ENCODE results near the gene BBS1. TPM values are rescaled to one million over a fixed set of nuclear protein-coding genes. Genes with fewer than 3 reads are reported as not detected.
"Not testable (repeated sequence)": the region's sequence is repeated elsewhere in the genome, so short reads cannot be mapped to it uniquely, and the experiment has no call there.

The BBS1 gene
- total and polyA plus RNA-seq, 7 experiments from 2014 or later: 9.6 to 38.2 (median 22.7) TPM

DNA sequence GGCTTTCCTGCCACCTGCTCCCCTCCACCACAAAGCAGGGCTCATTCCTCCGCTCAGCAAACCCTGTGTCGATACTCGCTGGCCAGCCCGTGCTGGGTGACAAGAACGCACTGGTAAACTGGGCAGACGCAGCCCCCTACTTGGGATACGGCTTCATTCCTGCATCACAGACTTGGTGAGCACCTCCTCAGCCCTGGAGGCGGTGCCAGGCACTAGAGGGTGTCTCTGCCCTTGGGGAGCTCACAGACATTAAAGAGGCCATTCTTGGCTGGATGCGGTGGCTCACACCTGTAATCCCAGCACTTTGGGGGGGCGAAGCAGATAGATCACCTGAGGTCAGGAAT is 29.4 kb downstream of the BBS1 start:
- Mint-ChIP-seq H3K9me3 (peaks cover 0 to 1% (median 0%) of the 10 kb centered on the region in 11 donors), H3K4me1 (peaks cover 10 to 39% (median 32%) of the 10 kb centered on the region in 7 donors), H3K27me3 (no peaks in the 10 kb centered on the region), H3K36me3 (peaks cover 8 to 32% (median 15%) of the 10 kb centered on the region in 5 donors), H3K4me3 (no peak overlapping the region), H3K27ac (no peak overlapping the region)
- no peaks in the 10 kb centered on the region for H3K9me3 ChIP-seq (ENCODE audit: control insufficient read depth in 2 of 3, low read length in 3 of 3)
- ATAC-seq (no peak), DNase-seq (no peak)
- H3K36me3 ChIP-seq (ENCODE audit: control insufficient read depth in 2 of 3, insufficient read depth in 3 of 3, low read length in 3 of 3): peaks cover 0 to 53% (median 12%) of the 10 kb centered on the region in 3 experiments
- peaks cover 14 to 15% of the 10 kb centered on the region in 2 donors for H3K4me1 ChIP-seq (ENCODE audit: control insufficient read depth in 2 of 2, insufficient read depth in 2 of 2, low read length in 2 of 2)
- no peaks in the 10 kb centered on the region for H3K27me3 ChIP-seq (ENCODE audit: control insufficient read depth in 2 of 2, insufficient read depth in 2 of 2, low read length in 2 of 2)
- H3K27ac ChIP-seq (ENCODE audit: low read depth, low read length): no peak overlapping the region
- intact Hi-C loops (cut with micrococcal nuclease): loop anchor here in 1 of 2 donors (5.0 kb wide), 1 partner anchor 73 kb away; the partner anchor contains the start of gene PELI3
- ChIA-PET POLR2A (no interaction called here), CTCF (no interaction called here)
- H3K4me3 ChIP-seq (ENCODE audit: low read length): no peak overlapping the region

DNA sequence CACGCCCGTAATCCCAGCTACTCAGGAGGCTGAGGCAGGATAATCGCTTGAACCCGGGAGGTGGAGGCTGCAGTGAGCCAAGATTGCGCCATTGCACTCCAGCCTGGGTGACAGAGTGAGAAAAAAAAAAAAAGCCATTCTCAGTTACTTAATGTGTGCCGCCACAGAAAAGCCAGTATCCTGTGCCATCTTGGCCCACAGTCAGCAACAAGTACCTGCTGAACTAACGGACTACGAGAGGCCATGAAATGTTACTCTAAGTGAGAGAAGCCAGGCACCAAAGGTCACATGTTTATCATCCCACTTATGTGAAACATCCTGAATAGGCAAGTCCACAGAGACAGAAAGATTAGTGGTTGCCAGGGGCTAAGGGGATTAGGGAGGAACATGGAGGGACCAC is 30.2 kb downstream of the BBS1 start:
- DNase-seq; H3K4me3 ChIP-seq (ENCODE audit: low read length); H3K9me3 ChIP-seq (ENCODE audit: control insufficient read depth in 2 of 3, low read length in 3 of 3); POLR2A ChIA-PET; H3K4me3 Mint-ChIP-seq; ATAC-seq; H3K27me3 Mint-ChIP-seq; H3K27me3 ChIP-seq (ENCODE audit: control insufficient read depth in 2 of 2, insufficient read depth in 2 of 2, low read length in 2 of 2); H3K27ac ChIP-seq (ENCODE audit: low read depth, low read length); H3K9me3 Mint-ChIP-seq: not testable (repeated sequence)
- peaks cover 4 to 28% (median 15%) of the 10 kb centered on the region in 5 donors for H3K36me3 Mint-ChIP-seq
- peaks cover 13 to 45% (median 36%) of the 10 kb centered on the region in 7 donors for H3K4me1 Mint-ChIP-seq
- Histone ChIP-seq H3K4me1 (ENCODE audit: control insufficient read depth in 2 of 2, insufficient read depth in 2 of 2, low read length in 2 of 2) (peaks cover 15 to 21% of the 10 kb centered on the region in 2 donors), H3K36me3 (ENCODE audit: control insufficient read depth in 2 of 3, insufficient read depth in 3 of 3, low read length in 3 of 3) (peaks cover 0 to 52% (median 12%) of the 10 kb centered on the region in 3 experiments)
- intact Hi-C loops (cut with micrococcal nuclease): loop anchor here in 1 of 2 donors (5.0 kb wide), 1 partner anchor 73 kb away; the partner anchor contains the start of gene PELI3
- CTCF ChIA-PET: interaction anchor here (0.6 kb wide), 1 partner anchor 740 kb away, joined by 3 read pairs; no protein-coding TSS in a partner anchor
- peak overlapping the region in 1 of 9 donors; percentile 46 for H3K27ac Mint-ChIP-seq

DNA sequence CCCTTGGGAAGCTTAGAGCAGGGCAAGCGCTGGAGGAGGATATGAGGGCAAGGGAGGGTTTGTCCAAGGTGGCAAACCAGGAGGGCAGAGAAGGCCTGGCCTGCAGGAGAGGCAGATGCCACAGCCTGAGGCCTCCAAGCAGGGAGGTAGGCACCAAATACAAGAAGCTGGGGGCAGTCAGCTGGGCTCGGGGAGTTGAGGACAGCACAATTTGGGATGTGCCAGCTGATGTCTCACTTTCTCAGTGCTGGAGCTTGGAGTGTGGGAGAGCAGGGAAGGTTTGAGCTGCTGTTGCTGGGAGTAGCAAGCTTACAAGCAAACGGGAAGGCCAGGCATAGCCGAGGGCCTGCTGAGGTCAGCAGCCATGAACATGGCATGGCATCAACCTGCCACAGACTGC is 31.5 kb downstream of the BBS1 start:
- peaks cover 19 to 21% of the 10 kb centered on the region in 2 donors for H3K4me1 ChIP-seq (ENCODE audit: control insufficient read depth in 2 of 2, insufficient read depth in 2 of 2, low read length in 2 of 2)
- H3K4me1 Mint-ChIP-seq: peaks cover 13 to 46% (median 33%) of the 10 kb centered on the region in 7 donors
- no peaks in the 10 kb centered on the region for H3K27me3 Mint-ChIP-seq
- H3K27ac ChIP-seq (ENCODE audit: low read depth, low read length): no peak overlapping the region
- H3K4me3 Mint-ChIP-seq: peak overlapping the region in 7 of 10 donors; percentile 0 to 86 (median 76)
- no peak for DNase-seq
- H3K36me3 Mint-ChIP-seq: peaks cover 0 to 23% (median 11%) of the 10 kb centered on the region in 5 donors
- ChIA-PET CTCF (interaction anchor here (0.7 kb wide), 1 partner anchor 38 kb away, joined by 4 read pairs; no protein-coding TSS in a partner anchor), POLR2A (no interaction called here)
- H3K36me3 ChIP-seq (ENCODE audit: control insufficient read depth in 2 of 3, insufficient read depth in 3 of 3, low read length in 3 of 3): peaks cover 0 to 47% (median 12%) of the 10 kb centered on the region in 3 experiments
- H3K9me3 Mint-ChIP-seq: peaks cover 0 to 1% (median 0%) of the 10 kb centered on the region in 11 donors
- no peak overlapping the region for H3K4me3 ChIP-seq (ENCODE audit: low read length)
- intact Hi-C loops (cut with micrococcal nuclease): loop anchor here in 1 of 2 donors (5.0 kb wide), 1 partner anchor 75 kb away; the partner anchor contains the start of gene PELI3
- no peak for ATAC-seq
- no peaks in the 10 kb centered on the region for H3K27me3 ChIP-seq (ENCODE audit: control insufficient read depth in 2 of 2, insufficient read depth in 2 of 2, low read length in 2 of 2)
- H3K27ac Mint-ChIP-seq: peak overlapping the region in 8 of 9 donors; percentile 30 to 90 (median 62)
- no peaks in the 10 kb centered on the region for H3K9me3 ChIP-seq (ENCODE audit: control insufficient read depth in 2 of 3, low read length in 3 of 3)

DNA sequence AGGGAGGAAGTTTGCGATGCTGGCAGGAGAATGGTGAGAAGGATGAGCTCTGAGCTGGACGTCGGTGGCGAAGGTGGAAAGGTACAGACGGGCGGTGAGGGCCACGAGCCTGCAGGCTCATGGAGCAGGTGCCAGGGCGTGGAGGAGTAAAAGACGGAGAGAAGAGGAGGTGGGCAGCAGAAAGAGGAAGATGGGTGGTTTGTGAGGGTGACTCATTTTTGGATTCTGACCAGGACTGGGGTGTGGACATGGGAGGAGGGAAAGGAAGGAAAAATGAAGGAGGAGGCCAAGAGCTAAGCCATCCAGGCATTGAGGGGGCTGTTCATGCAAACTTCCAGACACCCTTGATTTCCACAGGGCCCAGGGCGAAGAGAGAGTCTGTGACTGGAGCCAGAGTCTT is 31.9 kb downstream of the BBS1 start:
- intact Hi-C loops (cut with micrococcal nuclease): loop anchor here in 1 of 2 donors (5.0 kb wide), 1 partner anchor 75 kb away; the partner anchor contains the start of gene PELI3
- ATAC-seq (no peak), DNase-seq (no peak)
- H3K36me3 Mint-ChIP-seq: peaks cover 0 to 20% (median 11%) of the 10 kb centered on the region in 5 donors
- ChIA-PET POLR2A (interaction anchor here (0.9 to 1.6 kb wide), 2 partner anchors 76 to 136 kb away, joined by 3 to 6 read pairs; partner anchors contain the start of gene RBM4B), CTCF (interaction anchor here (0.6 to 0.7 kb wide), 2 partner anchors 37 to 230 kb away, joined by 4 to 5 read pairs; no protein-coding TSS in a partner anchor)
- no peaks in the 10 kb centered on the region for H3K27me3 Mint-ChIP-seq
- no peaks in the 10 kb centered on the region for H3K27me3 ChIP-seq (ENCODE audit: control insufficient read depth in 2 of 2, insufficient read depth in 2 of 2, low read length in 2 of 2)
- no peak overlapping the region for H3K27ac ChIP-seq (ENCODE audit: low read depth, low read length)
- peaks cover 0 to 1% (median 0%) of the 10 kb centered on the region in 11 donors for H3K9me3 Mint-ChIP-seq
- peaks cover 19 to 21% of the 10 kb centered on the region in 2 donors for H3K4me1 ChIP-seq (ENCODE audit: control insufficient read depth in 2 of 2, insufficient read depth in 2 of 2, low read length in 2 of 2)
- peak overlapping the region; percentile 30 to 94 (median 81) for H3K27ac Mint-ChIP-seq
- H3K36me3 ChIP-seq (ENCODE audit: control insufficient read depth in 2 of 3, insufficient read depth in 3 of 3, low read length in 3 of 3): peaks cover 0 to 42% (median 12%) of the 10 kb centered on the region in 3 experiments
- H3K4me3 ChIP-seq (ENCODE audit: low read length): no peak overlapping the region
- peak overlapping the region in 8 of 10 donors; percentile 27 to 90 (median 82) for H3K4me3 Mint-ChIP-seq
- H3K9me3 ChIP-seq (ENCODE audit: control insufficient read depth in 2 of 3, low read length in 3 of 3): no peaks in the 10 kb centered on the region
- peaks cover 13 to 46% (median 33%) of the 10 kb centered on the region in 7 donors for H3K4me1 Mint-ChIP-seq

DNA sequence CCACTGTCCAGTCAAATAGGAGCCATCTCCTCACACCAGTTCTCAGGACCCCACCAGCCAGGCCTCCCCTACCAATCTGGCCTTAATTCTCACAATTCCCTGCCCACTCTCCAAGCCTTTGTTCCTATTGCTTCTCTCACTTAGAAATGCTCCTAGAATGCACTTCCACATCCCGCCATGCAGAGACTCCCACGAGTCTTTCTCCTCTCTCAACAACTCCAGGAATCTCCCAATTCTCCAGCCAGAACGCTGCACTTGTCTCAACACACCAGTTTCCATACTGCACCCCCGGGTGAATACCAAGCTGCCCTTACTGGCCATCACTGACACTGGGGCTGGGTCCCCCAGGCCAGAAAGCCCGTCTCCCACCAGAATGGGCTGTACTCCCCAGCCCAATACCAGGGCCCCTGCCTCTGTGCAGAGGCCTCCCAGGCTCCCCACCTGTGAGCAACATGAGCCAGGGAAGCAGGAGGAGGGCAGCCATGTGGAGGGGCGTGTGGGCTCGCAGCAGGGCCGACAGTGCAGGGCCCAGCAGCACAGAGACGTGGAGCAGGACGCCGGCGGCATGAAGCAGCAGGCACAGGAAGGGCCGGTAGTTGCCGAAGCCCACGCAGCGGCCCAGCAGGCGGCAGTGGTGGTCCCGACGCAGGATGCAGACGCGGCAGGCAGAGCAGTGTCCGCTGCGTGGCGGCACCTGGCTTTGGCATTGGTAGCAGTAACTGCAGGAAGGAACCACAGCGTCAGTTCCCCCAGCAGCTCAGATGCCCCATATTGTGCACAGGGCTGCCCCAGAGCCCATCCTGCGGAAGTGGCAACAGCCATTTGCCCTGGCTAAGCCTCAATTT is 33.0 kb downstream of the BBS1 start:
- Mint-ChIP-seq H3K4me1 (peaks cover 13 to 46% (median 33%) of the 10 kb centered on the region in 7 donors), H3K27me3 (peaks cover 0 to 7% (median 0%) of the 10 kb centered on the region in 5 donors), H3K27ac (peak overlapping the region; percentile 60 to 94 (median 86)), H3K9me3 (peaks cover 0 to 1% (median 0%) of the 10 kb centered on the region in 11 donors), H3K36me3 (peaks cover 0 to 17% (median 9%) of the 10 kb centered on the region in 5 donors), H3K4me3 (peak overlapping the region; percentile 69 to 90 (median 80))
- POLR2A ChIA-PET: interaction anchor here (0.9 to 3.1 kb wide), 5 partner anchors 16 to 135 kb away, joined by 3 to 18 read pairs (median 5); partner anchors contain the start of genes CTSF and RBM4B
- Histone ChIP-seq H3K4me3 (ENCODE audit: low read length) (peak overlapping the region; percentile 19), H3K4me1 (ENCODE audit: control insufficient read depth in 2 of 2, insufficient read depth in 2 of 2, low read length in 2 of 2) (peaks cover 19 to 21% of the 10 kb centered on the region in 2 donors), H3K27me3 (ENCODE audit: control insufficient read depth in 2 of 2, insufficient read depth in 2 of 2, low read length in 2 of 2) (no peaks in the 10 kb centered on the region), H3K27ac (ENCODE audit: low read depth, low read length) (peak overlapping the region; percentile 62), H3K9me3 (ENCODE audit: control insufficient read depth in 2 of 3, low read length in 3 of 3) (no peaks in the 10 kb centered on the region), H3K36me3 (ENCODE audit: control insufficient read depth in 2 of 3, insufficient read depth in 3 of 3, low read length in 3 of 3) (peaks cover 0 to 40% (median 12%) of the 10 kb centered on the region in 3 experiments)
- CTCF ChIA-PET: interaction anchor here (0.6 kb wide), 3 partner anchors 48 to 229 kb away, joined by 3 to 5 read pairs (median 4); no protein-coding TSS in a partner anchor
- intact Hi-C loops (cut with micrococcal nuclease): loop anchor here (2.0 to 5.0 kb wide), 2 partner anchors 49 to 76 kb away; partner anchors contain the start of genes CCDC87 (in 1 of the 2), CCS (in 1 of the 2) and PELI3 (in 1 of the 2)
- DNase-seq: peak; percentile 31 to 64 (median 54)
- peak; percentile 70 for ATAC-seq

DNA sequence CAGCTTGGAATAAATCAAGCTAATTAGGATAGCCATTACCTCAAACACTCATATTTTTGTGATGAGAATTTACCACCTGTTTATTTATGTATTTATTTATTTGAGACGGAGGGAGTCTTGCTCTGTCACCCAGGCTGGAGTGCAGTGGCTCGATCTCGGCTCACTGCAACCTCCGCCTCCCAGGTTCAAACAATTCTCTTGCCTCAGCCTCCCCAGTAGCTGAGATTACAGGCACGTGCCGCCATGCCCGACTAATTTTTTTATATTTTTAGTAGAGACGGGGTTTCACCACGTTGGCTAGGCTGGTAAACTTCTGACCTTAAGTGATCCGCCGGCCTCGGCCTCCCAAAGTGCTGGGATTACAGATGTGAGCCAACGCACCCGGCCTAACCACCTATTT is 34.5 kb downstream of the BBS1 start:
- CTCF ChIA-PET; DNase-seq; H3K9me3 Mint-ChIP-seq; H3K27me3 ChIP-seq (ENCODE audit: control insufficient read depth in 2 of 2, insufficient read depth in 2 of 2, low read length in 2 of 2); ATAC-seq; H3K9me3 ChIP-seq (ENCODE audit: control insufficient read depth in 2 of 3, low read length in 3 of 3): not testable (repeated sequence)
- peaks cover 19 to 21% of the 10 kb centered on the region in 2 donors for H3K4me1 ChIP-seq (ENCODE audit: control insufficient read depth in 2 of 2, insufficient read depth in 2 of 2, low read length in 2 of 2)
- peak overlapping the region; percentile 78 for H3K4me3 ChIP-seq (ENCODE audit: low read length)
- peaks cover 13 to 46% (median 33%) of the 10 kb centered on the region in 7 donors for H3K4me1 Mint-ChIP-seq
- H3K4me3 Mint-ChIP-seq: peak overlapping the region; percentile 79 to 92 (median 88)
- intact Hi-C loops (cut with micrococcal nuclease): loop anchor here (2.0 to 5.0 kb wide), 3 partner anchors 48 to 197 kb away; partner anchors contain the start of genes CCDC87 (in 1 of the 2), CCS (in 1 of the 2) and PELI3 (in 1 of the 2)
- H3K36me3 Mint-ChIP-seq: peaks cover 0 to 12% (median 5%) of the 10 kb centered on the region in 5 donors
- POLR2A ChIA-PET: interaction anchor here (1.4 to 3.1 kb wide), 8 partner anchors 9 to 133 kb away, joined by 3 to 18 read pairs (median 6); partner anchors contain the start of genes CTSF, MRPL11, RBM14 and RBM4B
- H3K27ac Mint-ChIP-seq: peak overlapping the region; percentile 67 to 95 (median 89)
- peak overlapping the region; percentile 90 for H3K27ac ChIP-seq (ENCODE audit: low read depth, low read length)
- peaks cover 0 to 16% (median 0%) of the 10 kb centered on the region in 5 donors for H3K27me3 Mint-ChIP-seq
- peaks cover 0 to 25% (median 9%) of the 10 kb centered on the region in 3 experiments for H3K36me3 ChIP-seq (ENCODE audit: control insufficient read depth in 2 of 3, insufficient read depth in 3 of 3, low read length in 3 of 3)
